ENCODE measurements around the gene TMEM187. TPM values are rescaled to one million over a fixed set of nuclear protein-coding genes. Genes with fewer than 3 reads are reported as not detected.

Gene TMEM187
- total and polyA plus RNA-seq, 10 of the 15 experiments (the other 5 are each of a cell fraction or from before 2014, with no cell fraction given): 0.45 to 8.5 (median 4.1) TPM

DNA sequence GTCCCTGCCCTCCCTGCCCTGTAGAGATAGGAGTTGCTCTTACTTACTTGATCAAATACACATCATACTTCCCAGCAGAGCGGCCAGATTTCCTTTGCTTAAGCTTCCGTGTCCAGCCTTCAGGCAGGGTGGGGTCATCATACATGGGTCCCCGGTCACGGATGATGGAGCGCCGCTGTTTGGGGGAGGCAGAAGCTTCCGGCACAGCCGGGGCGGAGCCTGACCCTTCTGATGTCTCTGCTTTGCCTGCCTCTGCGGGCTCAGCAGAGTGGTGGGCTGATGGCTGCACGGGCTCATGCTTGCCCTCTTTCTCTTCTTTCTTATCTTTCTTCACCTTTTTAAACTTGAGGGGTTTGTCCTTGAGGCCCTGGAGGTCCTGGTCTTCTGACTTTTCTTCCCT is 59.6 kb downstream of the TMEM187 start:
- H3K4me1 ChIP-seq (ENCODE audit: control insufficient read depth, insufficient read depth, low read length): no peaks in the 10 kb centered on the region
- no peak overlapping the region for H3K4me3 ChIP-seq
- H3K79me2 ChIP-seq (ENCODE audit: control insufficient read depth, insufficient read depth, low read length): no peaks in the 10 kb centered on the region; the same call in 1 of the 2 replicates
- intact Hi-C loops (cut with micrococcal nuclease; ENCODE audit: unreplicated experiment): no loop called here
- in situ Hi-C loops (cut with MboI): no loop called here
- H3K9me3 ChIP-seq (replicated peaks; ENCODE audit: control insufficient read depth, insufficient read depth, low read length): no peaks in the 10 kb centered on the region
- ChIA-PET SMC1A (ENCODE audit: uncharacterized antibody, unreplicated experiment) (no interaction called here), RAD21 (ENCODE audit: unreplicated experiment) (no interaction called here), POLR2A (no interaction called here), CTCF (no interaction called here)
- ATAC-seq (no peak), DNase-seq (ENCODE audit: low read depth, low spot score) (no peak), FAIRE-seq (no peak)
- H3K9ac ChIP-seq (ENCODE audit: control insufficient read depth, insufficient read depth, low read length): no peak overlapping the region
- no peaks in the 10 kb centered on the region; the same call in 1 of the 2 replicates for H4K20me1 ChIP-seq (ENCODE audit: control insufficient read depth, insufficient read depth)
- H3K27ac ChIP-seq (ENCODE audit: control insufficient read depth, insufficient read depth): no peak overlapping the region
- H3K27me3 ChIP-seq (replicated peaks in 1 of 2; ENCODE audit: control insufficient read depth in 2 of 2, insufficient read depth in 2 of 2, low read length in 1 of 2): no peaks in the 10 kb centered on the region
- BruUV-seq (replicated peaks): no TSS peak
- 76% methylated on average over 11 of the region's 11 CpGs for WGBS (ENCODE audit: insufficient coverage, insufficient replicate concordance, low lambda C conversion rate, missing lambda C conversion rate)
- TF ChIP-seq ZNF217 (IDR thresholded peaks at IDR 0.05): no peak
- TF ChIP-seq, protein P1, sequence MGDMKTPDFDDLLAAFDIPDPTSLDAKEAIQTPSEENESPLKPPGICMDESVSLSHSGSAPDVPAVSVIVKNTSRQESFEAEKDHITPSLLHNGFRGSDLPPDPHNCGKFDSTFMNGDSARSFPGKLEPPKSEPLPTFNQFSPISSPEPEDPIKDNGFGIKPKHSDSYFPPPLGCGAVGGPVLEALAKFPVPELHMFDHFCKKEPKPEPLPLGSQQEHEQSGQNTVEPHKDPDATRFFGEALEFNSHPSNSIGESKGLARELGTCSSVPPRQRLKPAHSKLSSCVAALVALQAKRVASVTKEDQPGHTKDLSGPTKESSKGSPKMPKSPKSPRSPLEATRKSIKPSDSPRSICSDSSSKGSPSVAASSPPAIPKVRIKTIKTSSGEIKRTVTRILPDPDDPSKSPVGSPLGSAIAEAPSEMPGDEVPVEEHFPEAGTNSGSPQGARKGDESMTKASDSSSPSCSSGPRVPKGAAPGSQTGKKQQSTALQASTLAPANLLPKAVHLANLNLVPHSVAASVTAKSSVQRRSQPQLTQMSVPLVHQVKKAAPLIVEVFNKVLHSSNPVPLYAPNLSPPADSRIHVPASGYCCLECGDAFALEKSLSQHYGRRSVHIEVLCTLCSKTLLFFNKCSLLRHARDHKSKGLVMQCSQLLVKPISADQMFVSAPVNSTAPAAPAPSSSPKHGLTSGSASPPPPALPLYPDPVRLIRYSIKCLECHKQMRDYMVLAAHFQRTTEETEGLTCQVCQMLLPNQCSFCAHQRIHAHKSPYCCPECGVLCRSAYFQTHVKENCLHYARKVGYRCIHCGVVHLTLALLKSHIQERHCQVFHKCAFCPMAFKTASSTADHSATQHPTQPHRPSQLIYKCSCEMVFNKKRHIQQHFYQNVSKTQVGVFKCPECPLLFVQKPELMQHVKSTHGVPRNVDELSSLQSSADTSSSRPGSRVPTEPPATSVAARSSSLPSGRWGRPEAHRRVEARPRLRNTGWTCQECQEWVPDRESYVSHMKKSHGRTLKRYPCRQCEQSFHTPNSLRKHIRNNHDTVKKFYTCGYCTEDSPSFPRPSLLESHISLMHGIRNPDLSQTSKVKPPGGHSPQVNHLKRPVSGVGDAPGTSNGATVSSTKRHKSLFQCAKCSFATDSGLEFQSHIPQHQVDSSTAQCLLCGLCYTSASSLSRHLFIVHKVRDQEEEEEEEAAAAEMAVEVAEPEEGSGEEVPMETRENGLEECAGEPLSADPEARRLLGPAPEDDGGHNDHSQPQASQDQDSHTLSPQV (IDR thresholded peaks at IDR 0.05): no peak
- TF ChIP-seq HDAC6 (IDR thresholded peaks at IDR 0.05; ENCODE audit: unreplicated experiment): no peak
- TF ChIP-seq, protein P2, sequence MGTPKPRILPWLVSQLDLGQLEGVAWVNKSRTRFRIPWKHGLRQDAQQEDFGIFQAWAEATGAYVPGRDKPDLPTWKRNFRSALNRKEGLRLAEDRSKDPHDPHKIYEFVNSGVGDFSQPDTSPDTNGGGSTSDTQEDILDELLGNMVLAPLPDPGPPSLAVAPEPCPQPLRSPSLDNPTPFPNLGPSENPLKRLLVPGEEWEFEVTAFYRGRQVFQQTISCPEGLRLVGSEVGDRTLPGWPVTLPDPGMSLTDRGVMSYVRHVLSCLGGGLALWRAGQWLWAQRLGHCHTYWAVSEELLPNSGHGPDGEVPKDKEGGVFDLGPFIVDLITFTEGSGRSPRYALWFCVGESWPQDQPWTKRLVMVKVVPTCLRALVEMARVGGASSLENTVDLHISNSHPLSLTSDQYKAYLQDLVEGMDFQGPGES (IDR thresholded peaks at IDR 0.05): no peak
- no peak for TF ChIP-seq HDAC2 (IDR thresholded peaks at IDR 0.05)
- TF ChIP-seq, protein P3, sequence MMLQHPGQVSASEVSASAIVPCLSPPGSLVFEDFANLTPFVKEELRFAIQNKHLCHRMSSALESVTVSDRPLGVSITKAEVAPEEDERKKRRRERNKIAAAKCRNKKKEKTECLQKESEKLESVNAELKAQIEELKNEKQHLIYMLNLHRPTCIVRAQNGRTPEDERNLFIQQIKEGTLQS (IDR thresholded peaks at IDR 0.05; ENCODE audit: borderline replicate concordance, extremely low read depth, low read depth, low read length): no peak
- TF ChIP-seq LARP7 (IDR thresholded peaks at IDR 0.05): no peak
- no peak for TF ChIP-seq PAX8 (IDR thresholded peaks at IDR 0.05)
- no peak for TF ChIP-seq ZZZ3 (IDR thresholded peaks at IDR 0.05; ENCODE audit: control insufficient read depth, insufficient read length, low read depth)
- TF ChIP-seq, protein P4, sequence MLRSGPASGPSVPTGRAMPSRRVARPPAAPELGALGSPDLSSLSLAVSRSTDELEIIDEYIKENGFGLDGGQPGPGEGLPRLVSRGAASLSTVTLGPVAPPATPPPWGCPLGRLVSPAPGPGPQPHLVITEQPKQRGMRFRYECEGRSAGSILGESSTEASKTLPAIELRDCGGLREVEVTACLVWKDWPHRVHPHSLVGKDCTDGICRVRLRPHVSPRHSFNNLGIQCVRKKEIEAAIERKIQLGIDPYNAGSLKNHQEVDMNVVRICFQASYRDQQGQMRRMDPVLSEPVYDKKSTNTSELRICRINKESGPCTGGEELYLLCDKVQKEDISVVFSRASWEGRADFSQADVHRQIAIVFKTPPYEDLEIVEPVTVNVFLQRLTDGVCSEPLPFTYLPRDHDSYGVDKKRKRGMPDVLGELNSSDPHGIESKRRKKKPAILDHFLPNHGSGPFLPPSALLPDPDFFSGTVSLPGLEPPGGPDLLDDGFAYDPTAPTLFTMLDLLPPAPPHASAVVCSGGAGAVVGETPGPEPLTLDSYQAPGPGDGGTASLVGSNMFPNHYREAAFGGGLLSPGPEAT (IDR thresholded peaks at IDR 0.05; ENCODE audit: low read depth): no peak
- TF ChIP-seq IRF4 (IDR thresholded peaks at IDR 0.05; ENCODE audit: low read depth, low read length): no peak
- no peak for TF ChIP-seq RFX5 (IDR thresholded peaks at IDR 0.05; ENCODE audit: low read depth, low read length)
- no peak for TF ChIP-seq CHD2 (IDR thresholded peaks at IDR 0.05; ENCODE audit: borderline replicate concordance, low read depth, low read length)
- TF ChIP-seq MYC (IDR thresholded peaks at IDR 0.05; ENCODE audit: insufficient read depth, insufficient read length, insufficient replicate concordance, low read length, severe bottlenecking): no peak
- TF ChIP-seq SUZ12 (IDR thresholded peaks at IDR 0.05; ENCODE audit: unreplicated experiment): no peak
- H2AFZ ChIP-seq (ENCODE audit: control insufficient read depth, low read depth, low read length): no peak overlapping the region
- peaks cover 0 to 2% of the 10 kb centered on the region in 2 experiments; a peak in 3 of 4 replicates for H3K36me3 ChIP-seq (ENCODE audit: control insufficient read depth in 2 of 2, insufficient read depth in 2 of 2, low read length in 1 of 2)
- no peak overlapping the region for H3K4me2 ChIP-seq (ENCODE audit: control insufficient read depth, insufficient read depth)

All from GM12878 (cell line).